ENCODE measurements around the gene EPHA6. TPM values are rescaled to one million over a fixed set of nuclear protein-coding genes. Genes with fewer than 3 reads are reported as not detected.

EPHA6 gene
- total and polyA plus RNA-seq, 9 of the 15 experiments (the other 6 are each of a cell fraction or from before 2014, with no cell fraction given): not detected

GRCh38 chr3:97763586-97764406, 949.4 kb downstream of the EPHA6 start:
- Histone ChIP-seq H3K27ac (ENCODE audit: extremely low read depth, low read depth, low read length) (peak overlapping the region; percentile 53; the same call in 1 of the 3 replicates), H3K9me1 (ENCODE audit: control insufficient read depth, insufficient read depth, low read length) (no peaks in the 10 kb centered on the region), H4K20me1 (replicated peaks; ENCODE audit: control insufficient read depth, insufficient read depth, low read length) (no peaks in the 10 kb centered on the region), H3K36me3 (ENCODE audit: control insufficient read depth, insufficient read depth, low read length) (no peaks in the 10 kb centered on the region), H3K27me3 (ENCODE audit: control insufficient read depth in 2 of 2, insufficient read depth in 2 of 2, low read length in 2 of 2) (no peaks in the 10 kb centered on the region), H2AFZ (ENCODE audit: low read depth, low read length) (peak overlapping the region; percentile 100), H3K4me2 (ENCODE audit: insufficient read depth, low read length) (peak overlapping the region; percentile 88), H3K4me1 (replicated peaks in 1 of 2; ENCODE audit: control insufficient read depth in 2 of 2, insufficient read depth in 2 of 2, low read length in 2 of 2) (peaks cover 0 to 4% of the 10 kb centered on the region in 2 experiments; a peak in 1 of 5 replicates), H3K9me3 (replicated peaks; ENCODE audit: control insufficient read depth, insufficient read depth, low read depth, low read length) (no peaks in the 10 kb centered on the region), H3K9ac (ENCODE audit: insufficient read depth in 1 of 2, low read depth in 2 of 2, low read length in 2 of 2) (peak overlapping the region; percentile 63 to 84), H3K79me2 (ENCODE audit: control insufficient read depth, insufficient read depth, low read length) (no peaks in the 10 kb centered on the region), H3K4me3 (peak overlapping the region; percentile 81)
- POLR2A ChIA-PET: interaction anchor here (0.7 kb wide), 2 partner anchors 24 to 399 kb away, joined by 3 read pairs; no protein-coding TSS in a partner anchor
- intact Hi-C loops (cut with micrococcal nuclease): no loop called here
- TSS peak; percentile 80 for BruUV-seq (replicated peaks)
- in situ Hi-C loops (cut with MboI): no loop called here
- FAIRE-seq (no peak), ATAC-seq (peak; percentile 79), DNase-seq (ENCODE audit: extremely low read depth in 1 of 4, low spot score in 3 of 4) (peak in 2 of 4 experiments; percentile 1 to 2)
- 27% methylated on average over 21 of the region's 22 CpGs for WGBS (ENCODE audit: insufficient coverage, low coverage, missing lambda C conversion rate)
- no peak for TF ChIP-seq ZNF518B (CRISPR knock-in tag; IDR thresholded peaks at IDR 0.05)
- TF ChIP-seq POLR2A (conservative IDR thresholded peaks at IDR 0.05): peak; percentile 54; the same call in 1 of the 2 replicates
- 0 out of 2 replicates have a peak, but pooled peaks have one; percentile 42 for TF ChIP-seq SUPT5H (IDR thresholded peaks at IDR 0.05)
- 0 out of 2 replicates have a peak, but pooled peaks have one; percentile 36 for TF ChIP-seq RB1 (IDR thresholded peaks at IDR 0.05; ENCODE audit: low read depth)
- no peak for TF ChIP-seq ZHX1 (conservative IDR thresholded peaks at IDR 0.05; ENCODE audit: low read length)
- TF ChIP-seq PHF8 (IDR thresholded peaks at IDR 0.05; ENCODE audit: borderline replicate concordance, low read length): peak; percentile 64; the same call in 1 of the 2 replicates
- peak; percentile 61 for TF ChIP-seq ZFX (CRISPR knock-in tag; IDR thresholded peaks at IDR 0.05)
- CTCF ChIA-PET (ENCODE audit: low intra/inter-chr PET ratio): no interaction called here

Measured in K562 (cell line).